ENCODE measurements around the gene TMEM270.

The TMEM270 gene

GRCh38 chr7:73887762-73888161, 26.8 kb downstream of the TMEM270 start:
- no peak for DNase-seq (ENCODE audit: low read depth in 2 of 2)

DNA sequence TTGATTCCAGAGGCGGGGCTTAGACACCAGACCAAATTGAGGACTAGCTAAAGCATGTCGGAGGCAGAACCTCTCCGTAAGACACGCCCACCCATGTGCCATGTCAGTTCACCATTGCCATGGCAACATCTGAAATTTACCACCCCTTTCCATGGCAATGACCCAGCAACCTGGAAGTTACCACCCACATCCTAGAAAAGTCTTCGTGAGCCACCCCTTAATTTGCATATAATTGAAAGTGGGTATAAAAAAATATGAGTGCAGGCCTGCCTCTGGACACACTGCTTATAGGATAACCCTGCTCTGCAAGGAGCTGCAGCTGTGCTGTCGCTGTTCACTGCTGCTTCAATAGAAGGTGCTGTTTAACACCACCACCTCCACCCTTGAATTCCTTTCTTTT, 28.0 kb downstream of the TMEM270 start:
- DNase-seq (ENCODE audit: low read depth in 2 of 2), result no peak

GRCh38 chr7:73890555-73891147, 29.7 kb downstream of the TMEM270 start:
- no peak for DNase-seq (ENCODE audit: low read depth in 2 of 2)

DNA sequence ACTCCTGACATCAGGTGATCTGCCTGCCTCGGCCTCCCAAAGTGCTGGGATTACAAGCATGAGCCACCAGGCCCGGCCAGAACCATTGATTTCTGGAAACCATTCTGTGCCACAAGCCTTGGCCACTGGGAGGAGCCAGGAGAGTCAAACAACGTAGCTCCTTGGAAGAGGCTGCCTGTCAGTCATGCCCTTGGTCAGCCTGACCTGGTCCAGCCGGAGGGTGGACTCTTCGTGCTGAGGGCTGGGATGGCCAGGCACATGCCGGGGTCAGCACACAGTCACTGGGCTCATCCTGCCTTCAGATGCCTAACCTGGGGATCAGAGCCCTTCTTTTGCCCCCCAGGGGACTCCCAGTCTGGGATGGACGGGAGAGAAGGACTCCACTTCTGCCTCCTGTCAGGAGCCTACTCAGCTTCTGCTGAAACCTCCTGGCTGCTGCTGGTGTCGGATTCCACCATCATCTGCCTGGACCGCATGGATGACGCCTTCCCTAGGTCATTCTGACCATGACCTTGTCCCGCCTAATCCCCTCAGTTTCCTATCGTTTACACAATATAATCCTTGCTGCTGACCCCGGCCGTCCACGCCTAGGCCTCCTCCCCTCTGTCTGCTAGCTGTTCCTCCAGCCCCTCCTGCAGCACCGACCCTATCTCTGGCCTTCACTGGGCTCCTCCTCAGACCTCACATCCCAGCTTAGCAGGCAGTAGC, 30.4 kb downstream of the TMEM270 start:
- DNase-seq (ENCODE audit: low read depth in 2 of 2), result no peak

DNA sequence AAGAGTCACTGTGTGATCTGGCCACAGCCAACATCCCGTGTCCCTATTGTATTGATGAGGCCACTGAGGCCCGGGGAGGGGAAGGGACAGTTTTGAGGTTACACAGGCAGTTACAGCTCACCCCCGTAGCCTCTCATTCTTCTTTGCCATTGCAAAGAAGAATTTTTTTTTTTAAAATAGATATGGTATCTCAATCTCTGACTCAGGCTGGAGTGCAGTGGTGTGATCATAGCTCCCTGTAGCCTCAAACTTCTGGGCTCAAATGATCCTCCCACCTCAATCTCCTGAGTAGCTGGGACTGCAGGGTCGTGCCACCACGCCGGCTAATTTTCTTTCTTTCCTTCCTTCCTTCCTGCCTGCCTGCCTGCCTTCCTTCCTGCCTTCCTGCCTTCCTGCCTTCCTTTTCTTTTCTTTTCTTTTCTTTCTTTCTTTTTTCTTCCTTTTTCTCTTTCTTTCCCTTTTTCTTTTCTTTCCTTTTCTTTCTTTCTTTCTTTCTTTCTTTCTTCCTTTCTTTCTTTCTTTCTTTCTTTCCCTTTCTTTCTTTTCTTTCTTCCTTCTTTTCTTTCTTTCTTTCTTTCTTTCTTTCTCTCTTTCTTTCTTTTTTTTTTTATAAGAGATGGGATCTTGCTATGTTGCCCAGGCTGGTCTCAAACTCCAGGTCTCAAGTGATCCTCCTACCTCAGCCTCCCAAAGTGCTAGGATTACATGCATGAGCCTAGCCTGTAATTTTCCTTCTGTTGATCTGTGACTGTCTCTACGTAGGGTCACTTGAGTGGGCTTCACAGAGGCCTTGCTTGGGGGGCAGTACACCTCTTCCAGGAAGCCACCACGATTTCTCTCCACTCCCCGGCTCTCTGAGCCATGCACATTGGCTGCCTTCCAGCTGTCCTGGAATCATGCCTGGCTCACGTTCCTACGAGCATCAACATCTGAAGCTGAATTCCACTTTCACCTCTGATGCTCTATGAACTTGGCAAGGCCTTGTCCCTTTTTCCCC, 31.3 kb downstream of the TMEM270 start:
- DNase-seq (ENCODE audit: low read depth in 2 of 2), result no peak

DNA sequence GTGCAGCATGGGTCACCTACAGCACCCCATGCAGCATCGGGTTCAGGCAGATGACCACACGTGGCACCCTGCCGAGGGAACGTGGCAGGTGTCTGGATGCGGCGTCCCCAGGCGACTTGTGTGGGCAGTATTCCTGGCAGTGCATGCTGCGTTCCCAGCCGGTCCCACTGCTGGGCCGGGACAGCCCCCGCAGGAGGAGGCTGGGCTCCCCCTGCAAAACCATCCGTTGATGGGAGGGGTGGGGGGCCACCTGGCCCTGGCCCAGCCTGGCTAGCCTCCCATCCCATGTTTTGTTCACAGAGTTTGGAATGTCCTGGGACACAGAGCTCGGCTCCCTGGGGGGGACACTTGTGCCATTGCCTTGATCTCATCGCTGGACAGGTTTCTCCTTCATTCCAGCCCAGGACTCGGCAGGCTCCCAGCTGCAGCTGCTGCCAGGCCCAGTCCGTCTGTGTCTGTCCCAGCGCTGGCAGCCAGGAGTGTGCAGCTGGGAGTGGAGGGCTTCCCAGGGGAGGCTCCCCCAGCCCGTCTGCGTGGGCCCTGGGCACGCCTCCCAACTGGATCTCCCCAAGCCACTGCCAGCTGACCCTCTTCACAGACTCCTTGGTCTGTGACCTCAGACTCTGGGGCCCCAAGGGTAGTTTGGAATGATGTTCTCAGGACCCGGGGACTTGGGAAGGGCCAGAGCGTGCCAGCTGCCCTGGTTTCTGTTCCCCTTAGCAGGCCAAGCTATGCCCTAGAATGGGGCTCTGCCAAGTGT, 32.6 kb downstream of the TMEM270 start:
- no peak for DNase-seq (ENCODE audit: low read depth in 2 of 2)

- no peak for DNase-seq (ENCODE audit: low read depth in 2 of 2)
Measured at GRCh38 chr7:73894166-73894565, 33.2 kb downstream of the TMEM270 start.

- no peak for DNase-seq (ENCODE audit: low read depth in 2 of 2)
Measured at GRCh38 chr7:73894733-73895551, 34.0 kb downstream of the TMEM270 start.

DNA sequence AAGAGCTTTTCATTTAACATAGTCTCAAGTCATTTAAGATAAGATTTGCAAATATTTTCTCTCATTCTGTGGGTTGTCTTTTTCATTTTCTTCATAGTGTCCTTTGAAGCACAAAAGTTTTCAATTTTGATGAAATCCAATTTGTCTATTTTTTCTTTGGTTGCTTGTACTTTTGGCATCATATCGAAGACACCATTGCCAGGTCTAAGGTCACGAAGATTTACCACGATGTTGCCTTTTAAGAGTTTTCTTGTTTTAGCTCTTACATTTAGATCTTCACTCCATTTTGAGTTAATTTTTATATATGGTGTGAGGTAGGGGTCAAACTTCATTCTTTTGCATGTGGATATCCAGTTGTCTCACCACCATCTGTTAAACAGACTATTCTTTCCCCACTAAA, 34.7 kb downstream of the TMEM270 start:
- DNase-seq (ENCODE audit: low read depth in 2 of 2), result no peak

DNA sequence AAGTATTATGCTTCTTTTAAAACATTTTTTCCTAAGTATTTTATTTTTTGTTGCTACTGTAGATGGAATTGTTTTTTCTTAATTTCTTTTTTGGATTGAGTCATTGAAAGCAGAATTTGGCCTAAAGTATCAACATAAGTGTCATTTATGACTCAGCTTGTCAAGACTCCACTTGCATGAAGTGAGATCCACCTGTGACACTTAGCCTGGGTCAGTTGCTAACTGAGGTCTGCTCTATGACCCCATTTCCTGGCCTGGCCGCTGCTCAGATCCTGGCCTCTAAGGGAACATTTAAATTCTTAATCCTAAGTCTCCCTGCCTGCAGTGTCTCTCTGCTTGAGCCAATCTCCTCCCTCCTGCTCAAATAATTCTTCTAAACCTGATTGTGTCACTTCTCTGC, 35.5 kb downstream of the TMEM270 start:
- no peak for DNase-seq (ENCODE audit: low read depth in 2 of 2)

GRCh38 chr7:73899731-73900142, 38.8 kb downstream of the TMEM270 start:
- no peak for DNase-seq (ENCODE audit: low read depth in 2 of 2)

- DNase-seq (ENCODE audit: low read depth in 2 of 2), result no peak
Measured at GRCh38 chr7:73900286-73900685, 39.3 kb downstream of the TMEM270 start.

GRCh38 chr7:73901231-73901822, 40.4 kb downstream of the TMEM270 start:
- DNase-seq (ENCODE audit: low read depth in 2 of 2), result no peak

DNA sequence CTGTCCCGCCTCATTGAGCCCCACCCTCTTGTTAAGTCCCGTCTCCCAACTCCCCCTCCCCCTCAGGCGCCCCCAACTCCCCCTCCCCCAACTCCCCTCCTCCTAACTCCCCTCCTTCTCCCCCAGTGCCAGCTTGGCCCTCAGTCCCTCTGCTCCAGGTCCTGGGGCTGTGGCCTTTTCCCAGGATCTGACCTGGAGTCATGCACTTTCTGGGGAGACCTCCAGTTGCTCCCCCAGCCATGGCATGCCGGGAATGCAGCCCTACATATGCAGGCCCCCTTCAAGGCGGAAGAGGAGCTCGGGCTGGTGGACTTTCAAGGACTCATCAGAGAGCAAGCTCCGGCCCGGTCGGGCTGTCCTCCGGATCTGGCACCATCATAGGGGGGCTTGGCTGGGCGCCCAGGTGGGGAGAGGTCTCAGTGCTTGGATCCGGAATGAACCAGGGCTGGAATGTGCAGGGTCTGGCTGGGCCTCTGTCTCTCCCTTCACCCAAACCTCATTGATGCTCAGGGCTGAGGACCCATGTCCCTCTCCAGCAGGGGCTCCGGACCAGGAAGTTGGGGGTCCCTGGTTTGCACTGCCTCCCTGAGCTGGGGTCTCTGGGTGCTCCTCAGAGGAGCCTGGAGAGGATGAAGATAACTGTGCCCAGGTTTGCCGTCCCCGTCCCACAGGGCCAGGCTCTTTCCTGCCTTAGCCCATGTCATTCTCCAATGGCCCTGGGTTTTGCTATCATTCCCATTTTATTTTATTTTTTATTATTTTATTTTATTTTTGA, 41.1 kb downstream of the TMEM270 start:
- DNase-seq (ENCODE audit: low read depth in 2 of 2), result no peak

DNA sequence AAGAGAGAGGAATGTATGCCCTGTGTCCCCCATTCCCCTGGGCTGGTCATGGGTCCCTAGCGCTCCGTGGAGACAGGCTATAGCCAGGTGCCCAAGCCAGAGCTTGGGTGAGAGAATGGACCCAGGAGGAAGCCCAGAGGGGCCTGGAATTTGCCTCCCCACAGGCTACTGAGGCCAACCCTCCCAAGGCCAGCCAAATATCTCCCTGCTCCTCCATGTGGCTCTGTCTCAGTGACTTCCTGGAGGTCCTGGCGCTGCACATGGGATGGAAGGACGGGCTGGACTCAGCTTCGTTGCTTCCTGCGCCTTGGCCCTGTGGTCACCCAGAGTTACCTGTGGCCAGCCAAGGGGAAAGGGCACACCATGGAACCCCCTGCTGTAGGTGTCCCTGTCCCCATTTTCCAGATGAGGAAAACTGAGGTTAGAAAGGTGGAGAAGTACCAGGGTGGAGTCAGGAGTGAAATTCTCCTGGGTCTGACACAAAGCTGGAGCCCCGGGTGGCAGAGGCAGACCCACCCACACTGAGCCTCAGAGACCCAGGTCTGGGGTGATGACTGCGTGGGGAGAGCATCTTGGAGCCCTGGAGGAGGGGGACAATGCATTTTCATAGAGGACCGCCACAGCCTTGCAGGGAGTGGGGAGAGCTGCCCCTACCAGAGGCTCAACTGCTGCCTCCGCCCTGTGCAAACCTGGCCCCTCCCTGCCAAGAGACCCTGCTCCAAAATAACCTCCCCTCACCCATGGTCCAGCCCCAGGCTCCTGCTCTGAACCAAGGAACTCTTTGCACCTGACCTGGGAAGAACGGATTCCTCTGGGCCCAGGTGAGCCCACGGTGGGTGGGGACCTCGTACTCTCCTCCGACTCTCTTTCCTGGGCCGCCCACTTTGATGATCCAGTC, 42.6 kb downstream of the TMEM270 start:
- no peak for DNase-seq (ENCODE audit: low read depth in 2 of 2)

- no peak for DNase-seq (ENCODE audit: low read depth in 2 of 2)
Measured at GRCh38 chr7:73904219-73905137, 43.5 kb downstream of the TMEM270 start.

DNA sequence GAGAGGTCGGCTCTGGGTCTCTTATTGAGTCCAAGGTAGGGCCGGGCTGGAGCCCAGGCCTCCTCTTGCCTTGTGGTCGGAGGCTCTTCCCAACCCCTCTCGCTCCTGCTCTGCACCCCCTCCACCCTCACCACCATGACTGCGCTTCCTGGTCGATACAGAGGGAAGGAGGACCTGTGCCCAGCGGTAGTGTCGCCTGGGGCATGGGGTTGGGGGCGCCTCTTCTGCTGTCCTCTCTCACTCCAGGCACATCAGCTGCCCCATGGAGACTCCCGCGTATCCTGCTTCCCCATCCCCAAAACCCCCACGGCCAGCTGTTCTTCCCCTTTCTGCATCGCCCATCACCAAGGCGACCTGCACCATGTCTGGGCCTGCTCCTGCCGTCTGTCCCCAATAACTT, 44.4 kb downstream of the TMEM270 start:
- no peak for DNase-seq (ENCODE audit: low read depth in 2 of 2)

- no peak for DNase-seq (ENCODE audit: low read depth in 2 of 2)
Measured at GRCh38 chr7:73906874-73907273, 45.9 kb downstream of the TMEM270 start.

Data from stimulated activated CD8-positive, alpha-beta memory T cell treated with anti-CD3 and anti-CD28 coated beads, Interleukin-15, amount 100 ng/mL, for 4 hours (primary cell).